Activated B cell treated with CpG ODN at 0.5 μM for 24 hours (primary cell): ENCODE data around the gene PPP1CA. TPM values are rescaled to one million over a fixed set of nuclear protein-coding genes. Genes with fewer than 3 reads are reported as not detected.

Experiments used
- ATAC-seq: fragments of 200-7000 bp; cut with Tn5 transposase; one replicate; pipeline ENCODE4 v1.10.0; 2021; ENCODE audit warnings: low read depth, mild to moderate bottlenecking, moderate library complexity
- CTCF ChIA-PET: fragments of 350-600 bp; sonication (Branson Sonifier 250); formaldehyde crosslinking; loops from one replicate; lab custom pipeline; 2021; ENCODE audit warnings: antibody characterized with exemption; lab: Charles Lee
- POLR2A ChIA-PET: fragments of 350-600 bp; sonication (Branson Sonifier 250); formaldehyde crosslinking; loops from one replicate; lab custom pipeline; 2021; ENCODE audit warnings: antibody characterized with exemption; lab: Charles Lee
- DNase-seq: peaks from one replicate; pipeline ENCODE4 v3.0.0; 2022
- H3K27ac Mint-ChIP-seq: one replicate; pipeline ENCODE4 v1.8.0; 2020; ENCODE audit warnings: mixed read lengths
- H3K27me3 Mint-ChIP-seq: one replicate; pipeline ENCODE4 v1.8.0; 2021; ENCODE audit warnings: mixed read lengths
- H3K36me3 Mint-ChIP-seq: one replicate; pipeline ENCODE4 v1.8.0; 2021; ENCODE audit warnings: low read depth, mixed read lengths
- H3K4me1 Mint-ChIP-seq: one replicate; pipeline ENCODE4 v1.8.0; 2021; ENCODE audit warnings: mixed read lengths
- H3K4me3 Mint-ChIP-seq: one replicate; pipeline ENCODE4 v1.8.0; 2020; ENCODE audit warnings: mild to moderate bottlenecking, mixed read lengths
- H3K9me3 Mint-ChIP-seq: one replicate; pipeline ENCODE4 v1.8.0; 2020; ENCODE audit warnings: mixed read lengths
- CTCF ChIP-seq: fragments of 200-600 bp; IDR thresholded peaks from one replicate; pipeline ENCODE4 v1.8.0; 2022; ENCODE audit warnings: antibody characterized with exemption, mild to moderate bottlenecking
- intact Hi-C: fragments of 100-400 bp; cut with micrococcal nuclease; formaldehyde crosslinking; loops from one replicate; pipeline ENCODE4 v1.15.1; 2024
- total RNA-seq: library from RNA; stranded (reverse); gene quantifications from 2 replicates; pipeline ENCODE4 v1.2.3, GENCODE V29; 2022

Gene PPP1CA
- total RNA-seq, 1 donor from 2014 or later, result 349 TPM

GRCh38 chr11:67406969-67407687, 5.5 kb upstream of the PPP1CA start:
- no peak for TF ChIP-seq CTCF
- Mint-ChIP-seq H3K27me3 (no peaks in the 10 kb centered on the region), H3K4me3 (peak overlapping the region; percentile 60), H3K27ac (peak overlapping the region; percentile 88), H3K4me1 (peaks cover 92% of the 10 kb centered on the region), H3K9me3 (no peaks in the 10 kb centered on the region), H3K36me3 (peaks cover 36% of the 10 kb centered on the region)
- intact Hi-C loops, result no loop called here
- CTCF ChIA-PET, result interaction anchor here (0.9 to 1.1 kb wide), 2 partner anchors 11 to 18 kb away, joined by 3 to 4 read pairs; no protein-coding TSS in a partner anchor
- ATAC-seq (no peak), DNase-seq (no peak)
- POLR2A ChIA-PET, result interaction anchor here (0.6 to 3.5 kb wide), 19 partner anchors 12 to 264 kb away, joined by 3 to 113 read pairs (median 5); partner anchors contain the start of genes CORO1B, PITPNM1, PTPRCAP and RAD9A

GRCh38 chr11:67406420-67406968, 4.8 kb upstream of the PPP1CA start:
- TF ChIP-seq CTCF, result no peak
- H3K4me3 Mint-ChIP-seq, result peak overlapping the region; percentile 60
- H3K36me3 Mint-ChIP-seq, result peaks cover 36% of the 10 kb centered on the region
- H3K9me3 Mint-ChIP-seq, result no peaks in the 10 kb centered on the region
- H3K27ac Mint-ChIP-seq, result peak overlapping the region; percentile 88
- DNase-seq (no peak), ATAC-seq (no peak)
- intact Hi-C loops, result no loop called here
- ChIA-PET CTCF (interaction anchor here (1.1 kb wide), 1 partner anchor 12 kb away, joined by 3 read pairs; no protein-coding TSS in a partner anchor), POLR2A (interaction anchor here (0.6 to 3.5 kb wide), 13 partner anchors 13 to 265 kb away, joined by 3 to 113 read pairs (median 5); partner anchors contain the start of genes PTPRCAP, RPS6KB2 and TMEM134)
- peaks cover 88% of the 10 kb centered on the region for H3K4me1 Mint-ChIP-seq
- H3K27me3 Mint-ChIP-seq, result no peaks in the 10 kb centered on the region

GRCh38 chr11:67405688-67406339, 4.2 kb upstream of the PPP1CA start:
- Mint-ChIP-seq H3K36me3 (peaks cover 37% of the 10 kb centered on the region), H3K4me1 (peaks cover 85% of the 10 kb centered on the region), H3K4me3 (peak overlapping the region; percentile 60), H3K27ac (peak overlapping the region; percentile 91), H3K9me3 (no peaks in the 10 kb centered on the region), H3K27me3 (no peaks in the 10 kb centered on the region)
- DNase-seq (no peak), ATAC-seq (no peak)
- ChIA-PET POLR2A (interaction anchor here (3.0 to 17.5 kb wide), 6 partner anchors 11 to 64 kb away, joined by 22 to 693 read pairs (median 110); partner anchors contain the start of genes CARNS1, CORO1B, POLD4 and PTPRCAP), CTCF (interaction anchor here (1.1 to 5.7 kb wide), 2 partner anchors 13 to 50 kb away, joined by 3 to 53 read pairs; no protein-coding TSS in a partner anchor)
- intact Hi-C loops, result no loop called here
- no peak for TF ChIP-seq CTCF

- no peaks in the 10 kb centered on the region for H3K27me3 Mint-ChIP-seq
Measured at GRCh38 chr11:67405196-67405567, 3.5 kb upstream of the PPP1CA start.

More at GRCh38 chr11:67405196-67405567, 3.5 kb upstream of the PPP1CA start:
- H3K27ac Mint-ChIP-seq, result peak overlapping the region; percentile 91
- peaks cover 85% of the 10 kb centered on the region for H3K4me1 Mint-ChIP-seq
- POLR2A ChIA-PET, result interaction anchor here (3.0 to 17.5 kb wide), 7 partner anchors 11 to 64 kb away, joined by 22 to 693 read pairs (median 100); partner anchors contain the start of genes CARNS1, CORO1B, POLD4 and PTPRCAP
- H3K9me3 Mint-ChIP-seq, result no peaks in the 10 kb centered on the region
- peak overlapping the region; percentile 90 for H3K4me3 Mint-ChIP-seq
- peaks cover 43% of the 10 kb centered on the region for H3K36me3 Mint-ChIP-seq
- CTCF ChIA-PET, result interaction anchor here (1.1 to 5.7 kb wide), 2 partner anchors 14 to 49 kb away, joined by 3 to 53 read pairs; no protein-coding TSS in a partner anchor
- intact Hi-C loops, result no loop called here
- no peak for TF ChIP-seq CTCF
- no peak for DNase-seq
- no peak for ATAC-seq
